Smooth muscle cell (in vitro differentiated cells): ENCODE data around the gene RABGAP1L. TPM values are rescaled to one million over a fixed set of nuclear protein-coding genes. Genes with fewer than 3 reads are reported as not detected.

Source experiments
- DNase-seq: peaks from one replicate; lab custom pipeline; 2025; ENCODE audit not compliant: unreplicated experiment; lab: John Stamatoyannopoulos, UW
- H2AFZ ChIP-seq: fragments of 200-600 bp; sonication (generic); 2 replicates; pipeline ENCODE4 v1.6.0; 2016; ENCODE audit warnings: antibody characterized with exemption, low read depth, mild to moderate bottlenecking
- H3F3A ChIP-seq: fragments of 200-600 bp; sonication (generic); 2 replicates; pipeline ENCODE4 v1.6.0; 2017; ENCODE audit warnings: antibody characterized with exemption, low read depth
- H3K27ac ChIP-seq: fragments of 200-600 bp; sonication (generic); 2 replicates; pipeline ENCODE4 v1.5.1; 2016; ENCODE audit warnings: low read depth, mild to moderate bottlenecking
- H3K27me3 ChIP-seq: fragments of 200-600 bp; sonication (generic); 2 replicates; pipeline ENCODE4 v1.6.1; 2016; ENCODE audit warnings: low read depth, mild to moderate bottlenecking
- H3K36me3 ChIP-seq: fragments of 200-600 bp; sonication (generic); 2 replicates; pipeline ENCODE4 v1.5.1; 2016; ENCODE audit warnings: low read depth
- H3K4me1 ChIP-seq: fragments of 200-600 bp; sonication (generic); 2 replicates; pipeline ENCODE4 v1.5.1; 2016; ENCODE audit warnings: low read depth
- H3K4me2 ChIP-seq: fragments of 200-600 bp; sonication (generic); 2 replicates; pipeline ENCODE4 v1.6.0; 2016; ENCODE audit warnings: mild to moderate bottlenecking
- H3K4me3 ChIP-seq: fragments of 200-600 bp; sonication (generic); 2 replicates; pipeline ENCODE4 v1.5.1; 2016; ENCODE audit warnings: mild to moderate bottlenecking
- H3K79me2 ChIP-seq: fragments of 200-600 bp; sonication (generic); 2 replicates; pipeline ENCODE4 v1.6.0; 2016; ENCODE audit warnings: low read depth, mild to moderate bottlenecking
- H3K9ac ChIP-seq: fragments of 200-600 bp; sonication (generic); 2 replicates; pipeline ENCODE4 v1.6.0; 2016; ENCODE audit warnings: low read depth
- H3K9me3 ChIP-seq: fragments of 200-600 bp; sonication (generic); replicated peaks from 2 replicates; pipeline ENCODE4 v1.5.1; 2016; ENCODE audit warnings: low read depth
- H4K20me1 ChIP-seq: fragments of 200-600 bp; sonication (generic); 2 replicates; pipeline ENCODE4 v1.6.0; 2016; ENCODE audit warnings: low read depth
- CTCF ChIP-seq: fragments of 200-600 bp; sonication (generic); IDR thresholded peaks from 2 replicates; pipeline ENCODE4 v1.5.1; 2017; ENCODE audit warnings: borderline replicate concordance, mild to moderate bottlenecking, antibody characterized with exemption; ENCODE audit not compliant: insufficient read depth, poor library complexity, severe bottlenecking
- WGBS: methylation state at CpG from one replicate; pipeline ENCODE4 v1.1.7; 2016; ENCODE audit warnings: low lambda C conversion rate; 5-methylcytosine and 5-hydroxymethylcytosine counted together
- polyA plus RNA-seq: library from polyadenylated mRNA; unstranded; fragments of >200 nt; fragmentation: Nextera tagmentation; extraction: Ambion mirVana; gene quantifications from 2 replicates; pipeline ENCODE4 v1.2.1, GENCODE V29; 2016
- total RNA-seq: library from RNA; depleted of rRNA; stranded (reverse); fragments of >200 nt; gene quantifications from 2 replicates; pipeline ENCODE4 v1.2.3, GENCODE V29; 2014

Gene RABGAP1L
- total and polyA plus RNA-seq, 2 experiments from 2014 or later, result 4.8 to 24.7 TPM

GRCh38 chr1:174935961-174936727 lies 776.8 kb downstream of the RABGAP1L start:
- DNase-seq, result no peak
- Histone ChIP-seq H3K27ac (no peak overlapping the region), H3K27me3 (no peaks in the 10 kb centered on the region), H3K9ac (no peak overlapping the region), H3K4me2 (no peak overlapping the region), H3K4me1 (peaks cover 17% of the 10 kb centered on the region), H4K20me1 (no peaks in the 10 kb centered on the region), H3K36me3 (no peaks in the 10 kb centered on the region), H3F3A (no peaks in the 10 kb centered on the region), H3K4me3 (no peak overlapping the region), H3K9me3 (no peaks in the 10 kb centered on the region), H2AFZ (no peak overlapping the region), H3K79me2 (no peaks in the 10 kb centered on the region)
- TF ChIP-seq CTCF, result no peak
- WGBS, result 96% methylated on average over 3 of the region's 3 CpGs

- no peaks in the 10 kb centered on the region for H3K4me1 ChIP-seq
- H2AFZ ChIP-seq, result no peak overlapping the region
- no peak overlapping the region for H3K4me3 ChIP-seq
- TF ChIP-seq CTCF, result no peak
- H3K36me3 ChIP-seq, result no peaks in the 10 kb centered on the region
- no peak overlapping the region for H3K9ac ChIP-seq
- no peaks in the 10 kb centered on the region for H3K79me2 ChIP-seq
- no peaks in the 10 kb centered on the region for H4K20me1 ChIP-seq
- DNase-seq, result no peak
- H3K27ac ChIP-seq, result no peak overlapping the region
- H3K4me2 ChIP-seq, result no peak overlapping the region
- no peaks in the 10 kb centered on the region for H3K27me3 ChIP-seq
- H3F3A ChIP-seq, result no peaks in the 10 kb centered on the region
- H3K9me3 ChIP-seq, result no peaks in the 10 kb centered on the region
- 43% methylated on average over 6 of the region's 6 CpGs for WGBS
Measured at GRCh38 chr1:174938281-174939007, 779.1 kb downstream of the RABGAP1L start.

- H3K79me2 ChIP-seq, result no peaks in the 10 kb centered on the region
- no peak for DNase-seq
- no peak overlapping the region for H3K9ac ChIP-seq
- H3K27ac ChIP-seq, result no peak overlapping the region
- H4K20me1 ChIP-seq, result no peaks in the 10 kb centered on the region
- WGBS, result 64% methylated on average over 3 of the region's 3 CpGs
- no peaks in the 10 kb centered on the region for H3K27me3 ChIP-seq
- H3K36me3 ChIP-seq, result no peaks in the 10 kb centered on the region
- H3K9me3 ChIP-seq, result no peaks in the 10 kb centered on the region
- no peak overlapping the region for H2AFZ ChIP-seq
- TF ChIP-seq CTCF, result no peak
- no peaks in the 10 kb centered on the region for H3K4me1 ChIP-seq
- no peak overlapping the region for H3K4me2 ChIP-seq
- H3K4me3 ChIP-seq, result no peak overlapping the region
- H3F3A ChIP-seq, result no peaks in the 10 kb centered on the region
Measured at GRCh38 chr1:174939775-174940545, 780.6 kb downstream of the RABGAP1L start.
